ENCODE data around the gene LRMDA. TPM values are rescaled to one million over a fixed set of nuclear protein-coding genes. Genes with fewer than 3 reads are reported as not detected.
"Not testable (repeated sequence)": the region's sequence is repeated elsewhere in the genome, so short reads cannot be mapped to it uniquely, and the experiment has no call there.

LRMDA gene
- total RNA-seq, 4 donors from 2014 or later: 1.4 to 23.1 (median 3.6) TPM

DNA sequence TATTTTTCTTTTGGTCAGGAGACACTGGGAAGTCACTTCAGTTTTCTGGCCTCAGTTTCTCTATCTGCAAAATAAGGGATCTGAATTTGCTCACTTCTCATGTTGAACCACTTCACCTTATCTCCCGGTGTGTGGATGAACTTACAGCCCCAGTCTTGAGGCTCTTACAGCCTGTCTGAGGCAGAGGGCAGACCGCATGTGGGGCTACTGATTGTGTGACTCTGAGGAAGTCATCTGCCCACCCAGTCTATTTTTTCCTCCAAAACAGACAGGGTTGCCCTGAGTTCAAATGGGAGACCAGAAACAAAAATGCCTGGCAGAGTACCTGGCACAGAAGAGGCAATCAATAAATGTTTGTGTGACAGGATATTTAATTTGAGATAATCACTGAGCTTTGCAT is 78.3 kb downstream of the LRMDA start:
- DNase-seq: no peak
- TF ChIP-seq, protein P1, sequence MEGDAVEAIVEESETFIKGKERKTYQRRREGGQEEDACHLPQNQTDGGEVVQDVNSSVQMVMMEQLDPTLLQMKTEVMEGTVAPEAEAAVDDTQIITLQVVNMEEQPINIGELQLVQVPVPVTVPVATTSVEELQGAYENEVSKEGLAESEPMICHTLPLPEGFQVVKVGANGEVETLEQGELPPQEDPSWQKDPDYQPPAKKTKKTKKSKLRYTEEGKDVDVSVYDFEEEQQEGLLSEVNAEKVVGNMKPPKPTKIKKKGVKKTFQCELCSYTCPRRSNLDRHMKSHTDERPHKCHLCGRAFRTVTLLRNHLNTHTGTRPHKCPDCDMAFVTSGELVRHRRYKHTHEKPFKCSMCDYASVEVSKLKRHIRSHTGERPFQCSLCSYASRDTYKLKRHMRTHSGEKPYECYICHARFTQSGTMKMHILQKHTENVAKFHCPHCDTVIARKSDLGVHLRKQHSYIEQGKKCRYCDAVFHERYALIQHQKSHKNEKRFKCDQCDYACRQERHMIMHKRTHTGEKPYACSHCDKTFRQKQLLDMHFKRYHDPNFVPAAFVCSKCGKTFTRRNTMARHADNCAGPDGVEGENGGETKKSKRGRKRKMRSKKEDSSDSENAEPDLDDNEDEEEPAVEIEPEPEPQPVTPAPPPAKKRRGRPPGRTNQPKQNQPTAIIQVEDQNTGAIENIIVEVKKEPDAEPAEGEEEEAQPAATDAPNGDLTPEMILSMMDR (IDR thresholded peaks at IDR 0.05): no peak
- TF ChIP-seq POLR2A (IDR thresholded peaks at IDR 0.05): no peak
- no peak overlapping the region for H3K4me3 ChIP-seq

DNA sequence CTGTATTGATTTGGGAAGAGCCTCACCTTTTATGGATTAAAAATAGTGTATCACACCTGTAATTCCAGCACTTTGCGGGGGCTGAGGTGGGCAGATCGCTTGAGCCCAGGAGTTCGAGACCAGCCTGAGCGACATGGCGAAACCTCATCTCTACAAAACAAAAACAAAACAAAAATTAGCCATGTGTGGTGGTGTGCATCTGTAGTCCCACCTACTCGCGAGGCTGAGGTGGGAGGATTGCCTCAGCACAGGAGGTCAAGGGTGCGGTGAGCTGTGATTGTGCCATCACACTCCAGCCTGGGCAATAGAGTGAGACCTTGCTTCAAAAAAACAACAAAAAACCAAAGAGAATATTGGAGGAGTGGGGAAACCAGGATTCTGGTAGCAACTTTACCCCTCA is 79.6 kb downstream of the LRMDA start:
- Histone ChIP-seq H3K36me3 (no peaks in the 10 kb centered on the region), H3K27ac (no peak overlapping the region), H3K4me3 (no peak overlapping the region), H3K27me3 (no peaks in the 10 kb centered on the region), H3K4me1 (no peaks in the 10 kb centered on the region), H3K9me3 (no peaks in the 10 kb centered on the region)
- no peak for TF ChIP-seq POLR2A (IDR thresholded peaks at IDR 0.05)
- TF ChIP-seq, protein P1 (IDR thresholded peaks at IDR 0.05): no peak
- no peak for DNase-seq

More for the DNA sequence above, 78.3 kb downstream of the LRMDA start:
- Histone ChIP-seq H3K9me3 (no peaks in the 10 kb centered on the region), H3K36me3 (no peaks in the 10 kb centered on the region), H3K4me1 (no peaks in the 10 kb centered on the region), H3K27me3 (no peaks in the 10 kb centered on the region), H3K27ac (no peak overlapping the region)

DNA sequence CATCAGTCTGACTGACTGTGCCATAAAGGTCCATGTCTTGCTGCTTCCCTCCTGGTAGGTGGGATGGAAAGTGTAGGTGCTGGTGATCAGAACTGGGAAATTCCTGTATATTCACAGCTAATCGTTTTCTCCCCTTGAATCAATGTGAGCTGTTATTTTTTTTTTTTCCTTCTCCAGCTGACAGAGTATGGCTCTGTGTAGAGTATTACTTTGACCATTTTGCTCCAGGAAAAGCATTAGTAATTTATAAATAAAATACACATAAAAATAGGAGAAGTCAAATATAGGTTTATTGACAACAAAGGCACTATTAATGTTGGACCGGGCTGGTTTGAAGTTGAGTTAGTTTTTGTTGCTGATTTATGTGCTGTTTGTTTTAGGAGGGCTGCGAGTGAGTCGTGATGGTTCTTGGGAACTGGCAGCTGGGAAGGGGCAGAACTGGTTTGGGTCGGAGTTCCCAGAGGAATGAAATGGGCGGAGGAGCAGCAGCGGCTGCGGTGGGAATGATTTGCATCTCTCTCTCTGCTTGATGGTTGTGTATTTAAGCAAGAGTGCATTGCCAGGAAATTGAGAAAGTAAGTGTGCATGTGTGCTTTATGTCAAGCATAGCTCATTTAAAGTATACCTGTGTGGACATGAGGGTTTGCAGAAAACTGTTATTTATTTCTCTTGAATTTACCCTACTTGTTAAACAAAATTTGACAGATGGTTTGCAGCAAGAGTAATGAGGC is 80.9 kb downstream of the LRMDA start:
- H3K36me3 ChIP-seq: no peaks in the 10 kb centered on the region
- no peak for TF ChIP-seq POLR2A (IDR thresholded peaks at IDR 0.05)
- TF ChIP-seq, protein P1 (IDR thresholded peaks at IDR 0.05): no peak
- DNase-seq: no peak
- no peaks in the 10 kb centered on the region for H3K4me1 ChIP-seq
- H3K27me3 ChIP-seq: no peaks in the 10 kb centered on the region
- no peak overlapping the region for H3K4me3 ChIP-seq
- H3K27ac ChIP-seq: no peak overlapping the region
- no peaks in the 10 kb centered on the region for H3K9me3 ChIP-seq

DNA sequence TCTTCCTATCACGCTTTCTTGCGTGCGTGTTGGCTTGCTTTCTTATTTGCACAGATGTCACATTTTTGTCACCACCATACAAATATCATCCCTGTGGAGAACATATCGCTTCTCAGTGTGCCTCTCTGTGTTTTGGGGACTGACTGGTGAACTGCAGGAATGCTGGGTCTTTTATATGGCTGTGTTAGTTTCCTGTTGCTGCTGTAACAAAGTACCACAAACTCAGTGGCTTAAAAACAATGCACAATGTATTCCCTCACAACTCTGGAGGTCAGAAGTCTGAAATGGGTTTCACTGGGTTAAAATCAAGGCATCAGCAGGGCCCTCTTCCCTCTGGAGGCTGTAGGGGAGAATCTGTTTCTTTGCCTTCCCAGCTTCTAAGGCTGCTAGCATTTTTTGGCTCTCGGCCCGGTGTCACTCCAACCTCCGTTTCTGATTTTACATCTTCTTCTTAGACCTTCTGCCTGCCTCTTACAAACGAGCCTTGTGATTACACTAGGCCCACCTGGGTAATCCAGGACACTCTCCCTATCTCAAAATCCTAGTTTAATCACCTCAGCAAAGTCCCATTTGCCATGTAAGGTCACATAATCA is 82.0 kb downstream of the LRMDA start:
- Histone ChIP-seq H3K9me3 (no peaks in the 10 kb centered on the region), H3K4me3 (no peak overlapping the region), H3K36me3 (no peaks in the 10 kb centered on the region), H3K27me3 (no peaks in the 10 kb centered on the region), H3K4me1 (no peaks in the 10 kb centered on the region), H3K27ac (no peak overlapping the region)
- no peak for TF ChIP-seq POLR2A (IDR thresholded peaks at IDR 0.05)
- TF ChIP-seq, protein P1 (IDR thresholded peaks at IDR 0.05): no peak
- no peak for DNase-seq

DNA sequence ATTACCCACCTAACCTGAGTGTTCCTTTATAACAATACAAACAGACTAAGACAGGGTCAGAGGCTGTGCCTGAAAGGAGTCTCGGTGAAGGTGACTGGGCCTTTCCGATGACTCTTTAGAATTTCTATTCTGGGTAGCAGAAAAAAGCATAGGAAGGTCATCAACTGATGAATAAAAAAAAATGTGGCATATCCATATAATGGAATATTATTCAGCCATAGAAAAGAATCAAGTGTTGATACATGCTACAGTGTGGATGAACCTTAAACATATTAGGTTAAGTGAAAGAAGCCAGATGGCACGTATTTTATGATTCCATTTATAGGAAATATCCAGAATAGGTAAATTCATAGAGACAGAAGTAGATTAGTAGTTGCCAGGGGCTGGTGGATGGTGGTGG is 83.4 kb downstream of the LRMDA start:
- Histone ChIP-seq H3K27me3 (no peaks in the 10 kb centered on the region), H3K4me3 (no peak overlapping the region), H3K27ac (no peak overlapping the region), H3K9me3 (no peaks in the 10 kb centered on the region), H3K4me1 (no peaks in the 10 kb centered on the region), H3K36me3 (no peaks in the 10 kb centered on the region)
- no peak for DNase-seq
- no peak for TF ChIP-seq POLR2A (IDR thresholded peaks at IDR 0.05)
- TF ChIP-seq, protein P1 (IDR thresholded peaks at IDR 0.05): no peak

DNA sequence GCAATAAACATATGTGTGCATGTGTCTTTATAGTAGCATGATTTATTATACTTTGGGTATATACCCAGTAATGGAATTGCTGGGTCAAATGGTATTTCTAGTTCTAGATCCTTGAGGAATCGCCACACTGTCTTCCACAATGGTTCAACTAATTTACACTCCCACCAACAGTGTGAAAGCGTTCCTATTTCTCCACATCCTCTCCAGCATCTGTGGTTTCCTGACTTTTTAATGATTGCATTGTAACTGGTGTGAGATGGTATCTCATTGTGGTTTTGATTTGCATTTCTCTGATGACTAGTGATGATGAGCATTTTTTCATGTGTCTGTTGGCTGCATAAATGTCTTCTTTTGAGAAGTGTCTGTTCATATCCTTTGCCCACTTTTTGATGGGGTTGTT is 84.7 kb downstream of the LRMDA start:
- DNase-seq: not testable (repeated sequence)

DNA sequence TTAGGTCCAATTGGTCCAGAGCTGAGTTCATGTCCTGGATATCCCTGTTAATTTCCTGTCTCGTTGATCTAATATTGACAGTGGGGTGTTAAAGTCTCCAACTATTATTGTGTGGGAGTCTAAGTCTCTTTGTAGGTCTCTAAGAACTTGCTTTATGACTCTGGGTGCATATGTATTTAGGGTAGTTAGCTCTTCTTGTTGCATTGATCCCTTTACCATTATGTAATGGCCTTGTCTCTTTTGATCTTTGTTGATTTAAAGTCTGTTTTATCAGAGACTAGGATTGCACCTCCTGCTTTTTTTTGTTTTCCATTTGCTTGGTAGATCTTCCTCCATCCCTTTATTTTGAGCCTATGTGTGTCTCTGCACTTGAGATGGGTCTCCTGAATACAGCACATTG is 87.8 kb downstream of the LRMDA start:
- not testable (repeated sequence) for DNase-seq, H3K4me3 ChIP-seq, H3K27ac ChIP-seq, H3K36me3 ChIP-seq, H3K9me3 ChIP-seq, H3K27me3 ChIP-seq, H3K4me1 ChIP-seq

More for the DNA sequence above, 84.7 kb downstream of the LRMDA start:
- not testable (repeated sequence) for H3K4me1 ChIP-seq, H3K27me3 ChIP-seq, H3K27ac ChIP-seq, H3K4me3 ChIP-seq, H3K36me3 ChIP-seq, H3K9me3 ChIP-seq

DNA sequence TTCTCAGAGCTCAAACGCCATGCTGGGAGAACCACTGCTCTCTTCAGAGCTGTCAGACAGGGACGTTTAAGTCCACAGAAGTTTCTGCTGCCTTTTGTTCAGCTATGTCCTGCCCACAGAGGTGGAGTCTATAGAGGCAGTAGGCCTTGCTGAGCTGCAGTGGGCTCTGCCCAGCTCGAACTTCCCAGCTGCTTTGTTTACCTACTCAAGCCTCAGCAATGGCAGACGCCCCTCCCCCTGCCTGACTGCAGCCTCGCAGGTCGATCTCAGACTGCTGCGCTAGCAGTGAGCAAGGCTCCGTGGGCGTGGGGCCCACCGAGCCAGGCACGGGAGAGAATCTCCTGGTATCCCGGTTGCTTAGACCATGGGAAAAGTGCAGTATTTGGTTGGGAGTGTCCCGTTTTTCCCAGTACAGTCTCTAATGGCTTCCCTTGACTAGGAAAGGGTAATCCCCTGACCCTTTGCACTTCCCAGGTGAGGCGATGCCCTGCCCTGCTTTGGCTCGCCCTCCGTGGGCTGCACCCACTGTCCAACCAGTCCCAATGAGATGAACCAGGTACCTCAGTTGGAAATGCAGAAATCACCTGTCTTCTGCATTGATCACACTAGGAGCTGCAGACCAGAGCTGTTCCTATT is 89.9 kb downstream of the LRMDA start:
- H3K9me3 ChIP-seq, H3K27ac ChIP-seq, DNase-seq, H3K4me1 ChIP-seq, H3K4me3 ChIP-seq, H3K36me3 ChIP-seq, H3K27me3 ChIP-seq: not testable (repeated sequence)
